ENCODE results near the gene GRAMD2A.

Gene GRAMD2A

GRCh38 chr15:72168131-72168807, 29.3 kb downstream of the GRAMD2A start:
- no peak for DNase-seq (ENCODE audit: low read depth in 2 of 2)

DNA sequence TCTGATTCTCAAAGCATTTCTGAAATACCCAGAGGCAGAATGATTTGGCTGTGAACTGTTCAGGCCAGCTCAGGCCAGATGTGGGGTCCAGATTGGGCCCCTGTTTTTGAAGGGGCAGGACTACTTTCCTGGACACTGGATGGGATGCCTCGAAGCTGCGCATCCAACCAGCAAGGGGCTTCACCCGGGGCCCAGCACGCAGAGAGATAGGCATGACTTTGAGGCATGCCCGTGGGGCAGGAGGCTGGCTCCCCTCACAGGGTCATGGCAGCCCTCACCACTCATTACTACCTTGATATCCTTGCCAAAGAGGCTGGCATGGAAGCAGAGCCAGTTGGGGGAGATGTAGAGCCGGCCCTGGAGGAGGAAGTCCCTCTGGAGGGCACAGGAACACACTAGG, 30.1 kb downstream of the GRAMD2A start:
- DNase-seq (ENCODE audit: low read depth in 2 of 2) = no peak

DNA sequence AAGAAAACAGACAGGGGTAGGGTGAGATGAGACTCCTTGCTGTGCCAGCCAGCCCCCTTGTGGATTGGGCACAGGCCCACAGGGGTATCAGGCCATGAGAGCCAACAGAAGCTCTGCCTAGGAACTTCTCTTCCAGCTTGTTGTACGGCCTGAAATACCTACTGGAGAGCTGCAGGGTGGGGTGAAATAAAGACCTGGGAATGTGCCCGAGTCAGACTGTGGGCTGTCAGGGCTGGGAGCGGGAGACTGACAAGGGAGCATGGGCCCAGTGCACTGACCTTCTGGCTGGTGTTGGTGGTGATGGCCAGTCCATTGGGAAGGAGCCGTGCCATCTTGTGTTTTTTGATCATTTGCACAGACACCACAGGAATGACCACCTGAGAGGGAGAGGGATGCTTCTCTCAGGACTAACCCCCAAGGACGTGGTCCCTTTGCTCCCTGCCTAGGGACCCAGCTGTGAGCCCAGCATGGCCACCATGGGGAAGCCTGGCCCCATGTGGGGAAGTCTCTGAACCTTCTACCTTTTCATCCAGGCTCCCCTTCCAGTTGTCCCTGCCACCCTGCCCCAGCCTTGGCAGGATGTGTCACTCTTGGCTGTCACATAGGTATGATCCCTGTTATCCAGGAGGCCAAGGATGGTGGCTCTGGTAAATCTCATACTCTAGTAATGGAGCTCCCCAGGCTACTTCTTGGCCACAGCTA, 30.7 kb downstream of the GRAMD2A start:
- no peak for DNase-seq (ENCODE audit: low read depth in 2 of 2)

GRCh38 chr15:72163719-72164118, 33.9 kb downstream of the GRAMD2A start:
- DNase-seq (ENCODE audit: low read depth in 2 of 2) = no peak

DNA sequence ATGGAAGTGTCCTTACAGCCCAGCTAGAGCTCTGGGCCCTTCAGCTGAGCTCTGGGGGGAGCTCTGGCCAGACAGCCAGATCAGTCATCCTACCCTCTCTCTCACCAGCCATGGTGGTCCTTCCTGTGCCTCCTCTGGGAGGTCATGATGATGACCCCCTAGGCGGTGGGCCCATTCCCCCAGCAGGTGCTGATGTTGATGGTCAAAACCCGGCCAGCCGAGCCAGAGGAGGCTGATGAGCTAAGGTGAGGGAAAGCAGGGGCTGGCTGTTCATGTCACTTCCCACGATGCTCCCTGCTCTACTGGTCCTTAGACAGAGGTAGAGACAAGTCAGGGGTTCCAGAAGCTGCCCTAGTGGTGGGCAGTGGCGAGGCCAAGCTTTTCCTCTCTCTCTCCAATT, 35.0 kb downstream of the GRAMD2A start:
- no peak for DNase-seq (ENCODE audit: low read depth in 2 of 2)

DNA sequence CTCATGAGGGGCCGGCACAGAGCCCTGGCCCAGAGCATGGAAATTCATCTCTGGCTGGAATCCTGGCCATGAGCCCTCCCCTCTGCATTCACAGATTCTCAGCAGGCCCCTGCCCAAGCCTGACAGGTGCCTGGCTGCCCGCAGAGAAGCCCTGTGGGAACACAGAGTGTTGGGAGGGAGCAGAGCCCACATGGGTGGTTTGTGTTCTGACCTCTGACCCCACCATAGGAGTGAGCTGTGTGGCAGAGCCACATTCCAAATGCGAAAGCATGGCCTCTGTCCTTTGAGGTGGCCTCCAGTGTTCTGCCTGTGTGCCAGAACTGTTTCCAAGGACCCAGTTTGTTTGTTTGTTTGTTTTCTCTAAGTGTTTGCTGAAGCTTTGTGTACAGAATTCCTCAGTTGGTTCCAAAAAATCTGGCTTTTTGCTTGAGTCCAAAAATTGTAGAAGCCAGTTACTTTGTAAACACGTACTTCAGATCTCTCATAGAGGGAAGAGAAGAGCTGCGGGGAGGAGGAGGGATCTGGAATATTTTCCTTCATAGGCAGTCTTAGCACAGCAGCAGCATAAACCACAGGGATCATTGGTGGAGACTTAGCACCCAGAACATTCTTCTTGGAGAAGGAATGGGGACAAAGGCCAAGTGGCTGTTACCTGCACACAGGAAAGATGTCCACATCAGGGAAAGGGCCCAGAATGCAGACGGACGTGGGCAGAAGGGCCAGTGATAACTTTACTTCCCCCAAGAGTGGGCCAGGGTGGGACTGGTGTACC, 36.0 kb downstream of the GRAMD2A start:
- DNase-seq (ENCODE audit: low read depth in 2 of 2) = no peak

- no peak for DNase-seq (ENCODE audit: low read depth in 2 of 2)
Observed at GRCh38 chr15:72160696-72161245, 36.8 kb downstream of the GRAMD2A start.

DNA sequence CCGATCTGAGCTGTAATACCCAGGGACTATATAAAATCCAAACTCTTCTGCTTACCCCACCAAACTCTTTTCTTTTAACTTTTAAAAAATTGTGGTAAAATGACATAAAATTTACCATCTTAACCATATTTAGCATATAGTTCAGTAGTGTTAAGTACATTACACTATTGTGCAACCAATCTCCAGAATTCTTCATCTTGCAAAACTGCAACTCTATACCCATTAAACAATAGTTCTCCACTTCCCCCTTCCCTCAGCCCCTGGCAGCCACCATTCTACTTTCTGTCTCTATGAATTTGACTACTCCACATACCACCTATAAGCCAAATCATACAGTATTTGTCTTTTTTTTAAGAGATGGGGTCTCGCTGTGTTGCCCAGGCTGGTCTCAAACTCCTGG, 40.7 kb downstream of the GRAMD2A start:
- DNase-seq (ENCODE audit: low read depth in 2 of 2) = no peak

DNA sequence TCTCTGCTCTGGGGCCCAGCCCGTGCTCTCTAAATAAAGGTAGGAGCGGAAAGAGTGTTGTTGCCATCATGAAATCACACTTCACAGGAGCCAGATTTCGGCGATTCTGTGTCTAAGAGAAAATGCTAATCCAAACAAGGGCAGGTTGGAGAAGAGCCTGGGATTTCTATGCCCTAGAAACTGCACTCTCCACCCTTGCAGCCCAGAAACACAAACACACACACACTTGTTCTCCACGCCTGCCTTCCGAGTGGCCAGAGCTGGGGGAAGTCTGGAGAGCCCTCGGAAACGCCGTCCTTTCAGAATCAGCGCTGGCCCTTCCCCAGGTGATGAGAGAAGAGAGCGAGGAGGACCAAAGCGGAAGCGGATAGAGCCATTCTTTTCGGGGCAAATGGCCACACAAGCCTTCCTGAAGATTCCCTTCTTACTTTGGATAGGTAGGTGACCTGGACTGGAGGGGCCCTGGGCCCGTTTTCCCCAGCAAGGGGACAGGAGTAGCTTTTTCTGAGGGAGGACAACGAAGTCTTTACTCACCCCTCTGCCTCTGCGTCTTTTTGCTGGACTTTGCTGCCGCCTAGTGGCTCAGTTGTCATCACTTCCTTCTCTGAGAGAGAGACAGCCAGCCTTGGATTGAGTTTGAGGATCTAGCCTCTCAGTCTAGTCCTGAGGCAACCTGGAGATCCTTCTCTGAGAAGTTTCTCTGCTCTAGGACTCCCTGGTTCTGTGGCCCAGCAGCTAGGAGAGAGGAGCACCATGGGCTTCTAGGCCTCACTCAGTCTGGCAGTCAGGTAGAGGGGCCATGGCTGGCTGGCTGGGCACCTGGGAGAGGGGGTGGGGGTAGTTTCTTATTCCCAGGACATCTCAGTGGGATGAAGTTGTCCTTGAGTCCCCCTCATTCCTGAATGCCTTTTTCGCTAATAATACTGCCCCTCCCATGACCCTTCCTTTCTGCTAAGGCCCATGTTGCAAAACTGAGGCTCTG, 41.7 kb downstream of the GRAMD2A start:
- DNase-seq (ENCODE audit: low read depth in 2 of 2) = peak; percentile 59 to 68

GRCh38 chr15:72155003-72155621, 42.5 kb downstream of the GRAMD2A start:
- DNase-seq (ENCODE audit: low read depth in 2 of 2) = no peak

GRCh38 chr15:72154316-72154715, 43.3 kb downstream of the GRAMD2A start:
- DNase-seq (ENCODE audit: low read depth in 2 of 2) = no peak

DNA sequence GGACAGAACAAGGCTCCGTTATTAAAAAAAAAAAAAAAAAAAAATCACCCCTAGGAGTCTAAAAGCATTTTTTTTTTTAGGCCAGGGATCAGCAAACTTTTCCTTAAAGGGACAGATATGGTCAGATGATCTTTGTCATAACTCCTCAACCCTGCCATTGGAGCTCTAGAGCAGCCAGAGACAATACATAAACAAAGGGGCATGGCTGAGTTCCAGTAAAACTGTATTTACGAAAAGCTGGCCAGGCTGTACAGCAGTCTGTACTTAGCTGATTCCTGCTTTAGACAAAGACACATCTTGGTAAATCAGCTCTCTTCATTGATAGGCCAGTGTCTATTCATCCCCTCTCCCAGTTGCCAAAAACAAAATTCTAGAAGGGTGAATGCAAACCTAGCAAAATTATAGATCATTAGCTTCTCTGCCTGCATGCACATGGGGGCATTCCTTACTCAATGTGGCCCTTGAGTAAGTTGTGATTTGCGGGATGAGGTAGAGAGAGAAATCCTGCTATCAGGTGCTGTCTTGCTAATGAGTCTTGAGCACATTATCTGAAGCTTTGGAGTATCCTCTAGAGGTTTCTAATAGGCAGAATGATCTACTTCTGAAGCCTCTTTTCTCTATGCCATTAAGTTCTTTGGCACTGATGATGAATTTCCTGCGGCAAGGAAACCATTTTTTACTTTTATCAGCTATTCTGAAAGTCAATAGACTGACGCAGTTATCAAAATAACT, 44.2 kb downstream of the GRAMD2A start:
- no peak for DNase-seq (ENCODE audit: low read depth in 2 of 2)

- DNase-seq (ENCODE audit: low read depth in 2 of 2) = no peak
Observed at GRCh38 chr15:72147418-72147817, 50.2 kb downstream of the GRAMD2A start.

- no peak for DNase-seq (ENCODE audit: low read depth in 2 of 2)
Observed at GRCh38 chr15:72146934-72147333, 50.7 kb downstream of the GRAMD2A start.

DNA sequence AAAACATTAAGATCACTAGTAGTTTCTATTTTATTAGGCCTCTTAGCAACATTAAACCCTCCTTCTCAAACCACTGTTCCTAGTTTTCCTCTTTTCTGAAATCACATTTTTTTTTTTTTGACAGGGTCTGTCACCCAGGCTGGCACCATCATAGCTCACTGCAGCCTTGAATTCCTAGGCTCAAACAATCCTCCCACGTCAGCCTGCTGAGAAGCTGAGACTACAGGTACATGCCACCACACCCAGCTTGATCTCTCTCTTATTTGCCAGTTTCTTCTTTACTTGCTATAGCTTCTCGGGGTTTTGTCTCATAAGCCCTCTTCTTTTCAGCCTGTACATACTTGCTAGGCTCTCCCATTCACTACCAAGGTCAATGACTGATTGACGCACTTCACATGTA, 51.4 kb downstream of the GRAMD2A start:
- DNase-seq (ENCODE audit: low read depth in 2 of 2) = no peak

DNA sequence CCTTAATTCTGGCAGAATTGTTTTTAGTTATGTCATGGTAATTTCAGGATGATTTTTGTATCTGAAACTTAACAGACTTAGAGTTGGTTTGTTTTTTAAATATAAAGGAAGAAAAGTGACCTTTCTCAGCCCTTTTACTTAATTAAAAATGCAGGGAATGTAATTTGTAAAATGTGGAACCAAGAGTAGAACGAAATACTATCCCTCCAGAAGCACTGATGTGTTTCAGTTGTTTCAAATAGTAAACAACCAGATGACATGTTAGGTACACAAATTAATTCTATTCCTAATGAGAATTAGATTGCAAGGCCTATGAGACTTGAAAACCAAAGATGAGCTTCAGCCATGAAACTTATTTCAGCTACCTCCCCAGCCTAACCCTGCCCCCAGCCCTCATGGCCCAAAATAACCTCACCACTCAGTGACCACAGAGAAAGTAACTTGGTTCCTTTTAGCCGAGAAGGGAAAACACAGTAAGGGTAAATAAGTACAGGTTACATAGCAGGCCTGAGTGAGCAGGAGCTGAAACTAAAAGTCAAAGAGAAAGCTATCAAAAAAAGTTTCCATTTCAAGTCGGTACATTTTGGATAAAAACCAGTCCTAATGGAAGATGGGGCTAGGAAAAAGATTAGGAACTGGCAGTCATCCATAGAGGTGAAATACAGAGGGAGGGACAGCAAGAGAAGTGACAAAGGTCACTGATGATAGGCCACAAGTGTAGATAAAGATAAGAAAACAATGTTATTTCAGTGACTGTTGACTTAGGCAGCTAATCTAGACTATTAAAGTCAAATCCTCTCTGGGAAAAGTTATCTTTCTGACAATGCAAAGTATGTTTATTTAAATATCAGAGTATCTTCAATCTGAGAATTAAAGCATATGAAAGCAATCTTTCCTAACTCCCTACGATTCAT, 56.2 kb downstream of the GRAMD2A start:
- DNase-seq (ENCODE audit: low read depth in 2 of 2) = no peak

GRCh38 chr15:72140088-72140487, 57.5 kb downstream of the GRAMD2A start:
- DNase-seq (ENCODE audit: low read depth in 2 of 2) = no peak

GRCh38 chr15:72139667-72140066, 57.9 kb downstream of the GRAMD2A start:
- no peak for DNase-seq (ENCODE audit: low read depth in 2 of 2)

Data from stimulated activated CD8-positive, alpha-beta memory T cell treated with anti-CD3 and anti-CD28 coated beads, Interleukin-7, amount 100 ng/mL, for 1 hour (primary cell).